Fibroblast of skin of left biceps (primary cell): ENCODE measurements around the gene CDCA7.
"Not testable (repeated sequence)": the region's sequence is repeated elsewhere in the genome, so short reads cannot be mapped to it uniquely, and the experiment has no call there.

Source experiments
- DNase-seq, 2 experiments: peaks; one replicate each; pipeline ENCODE4 v3.0.0-alpha.2; 2013; ENCODE audit warnings: low read depth in 2 of 2

Gene CDCA7

GRCh38 chr2:173402405-173402974 lies 47.8 kb downstream of the CDCA7 start:
- DNase-seq, result peak; percentile 33 to 36

DNA sequence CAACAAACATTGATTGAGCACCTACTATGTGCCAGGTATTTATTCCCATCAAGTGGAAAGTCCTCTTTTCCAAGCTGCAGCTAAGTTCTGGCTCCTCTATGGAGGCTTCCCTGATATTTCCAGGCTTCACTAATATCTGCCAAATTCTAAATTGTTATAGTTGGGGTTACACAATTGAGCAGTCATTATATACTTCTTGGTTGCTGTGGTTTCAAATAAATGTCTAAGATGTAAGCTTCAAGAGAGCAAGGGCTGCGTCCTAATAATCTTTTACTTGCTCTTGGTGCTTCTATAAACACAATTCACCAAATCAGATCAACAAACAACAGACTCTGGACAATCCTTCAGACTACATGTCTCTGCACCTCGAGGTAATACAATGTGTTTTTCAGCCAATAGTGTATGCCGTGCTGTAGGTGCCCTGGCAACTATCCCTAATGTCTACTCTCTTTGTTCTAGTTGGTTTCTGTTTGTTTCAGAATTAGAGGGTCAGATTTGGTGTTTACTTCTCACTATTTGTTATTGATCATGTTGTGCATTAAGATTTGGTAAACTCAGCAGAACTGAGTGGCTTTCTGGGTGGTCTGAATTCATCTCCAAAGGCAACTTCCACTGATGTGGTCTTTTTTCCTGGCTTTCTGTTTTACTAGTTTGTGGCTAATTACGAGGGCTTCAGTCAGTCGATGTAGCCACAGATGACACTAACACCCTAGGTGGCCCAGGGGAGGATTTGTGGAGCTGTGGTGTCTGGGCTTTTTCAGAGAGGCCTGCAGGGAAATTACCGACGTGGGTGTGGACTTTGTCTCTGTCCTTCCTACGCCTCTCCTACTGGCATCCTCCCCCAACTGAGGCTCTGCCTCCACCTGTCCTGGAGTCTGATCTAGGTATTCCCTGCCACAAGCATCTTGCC lies 50.4 kb downstream of the CDCA7 start:
- DNase-seq, result no peak

GRCh38 chr2:173407176-173407575 lies 52.5 kb downstream of the CDCA7 start:
- DNase-seq, result no peak

DNA sequence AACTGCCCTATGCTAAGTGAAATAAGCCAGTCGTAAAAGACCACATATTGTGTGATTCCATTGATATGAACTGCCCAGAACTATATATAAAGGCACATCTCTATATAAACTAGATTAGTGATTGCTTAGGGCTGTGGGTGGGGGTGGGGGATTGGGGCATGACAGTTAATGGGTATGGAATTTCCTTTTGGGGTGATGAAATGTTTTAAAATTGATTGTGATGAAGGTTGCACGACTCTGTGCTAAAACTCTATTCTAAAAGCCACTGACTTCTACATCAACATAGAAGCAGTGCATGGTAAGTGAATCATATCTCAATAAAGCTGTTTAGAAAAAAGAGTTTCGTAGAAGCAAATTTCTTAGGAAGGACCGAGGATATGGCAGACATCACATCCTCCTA lies 53.0 kb downstream of the CDCA7 start:
- DNase-seq, result no peak

- no peak for DNase-seq
Observed at GRCh38 chr2:173410579-173410978, 55.9 kb downstream of the CDCA7 start.

DNA sequence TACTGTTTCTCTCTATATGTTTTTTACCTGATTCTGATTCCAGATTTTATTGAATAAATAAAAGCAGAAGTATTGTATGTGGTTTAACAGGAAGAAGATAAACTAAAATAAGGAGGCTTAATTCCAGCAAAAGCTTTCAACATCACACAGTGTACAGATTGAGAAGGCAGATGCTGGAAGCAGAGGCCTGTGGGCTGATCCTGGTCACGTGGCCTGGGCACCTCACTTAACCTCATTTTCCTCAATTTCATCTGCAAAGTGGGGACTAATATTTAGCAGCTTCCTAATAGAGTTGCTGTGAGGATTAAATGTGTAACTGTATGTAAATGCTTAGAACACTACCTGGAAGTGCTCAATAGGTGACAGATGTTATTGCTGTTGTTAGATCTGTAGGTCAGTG lies 58.0 kb downstream of the CDCA7 start:
- no peak for DNase-seq

DNA sequence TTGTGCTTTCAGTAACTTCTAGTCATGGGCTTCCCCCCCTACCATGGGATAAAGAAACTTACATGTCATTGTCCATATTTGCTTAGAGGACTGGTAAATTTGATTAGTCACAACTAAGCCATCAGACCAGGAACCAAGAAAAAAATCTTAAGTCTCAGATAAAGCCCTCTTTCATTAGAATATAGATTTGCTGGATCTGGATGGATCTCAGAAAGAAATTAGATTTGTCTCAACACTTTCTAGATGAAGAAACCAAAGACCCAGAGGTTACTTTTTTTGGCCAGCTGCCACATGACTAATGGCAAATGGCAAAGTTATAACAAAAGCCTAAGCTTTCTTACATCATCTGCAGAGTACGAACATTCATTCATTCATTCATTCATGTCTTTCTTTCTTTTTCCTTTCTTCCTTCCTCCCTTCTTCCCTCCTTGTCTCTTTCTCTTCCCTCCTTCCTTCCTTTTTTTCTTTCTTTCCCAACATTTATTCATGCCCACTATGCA lies 60.2 kb downstream of the CDCA7 start:
- DNase-seq, result peak; percentile 37 to 51

DNA sequence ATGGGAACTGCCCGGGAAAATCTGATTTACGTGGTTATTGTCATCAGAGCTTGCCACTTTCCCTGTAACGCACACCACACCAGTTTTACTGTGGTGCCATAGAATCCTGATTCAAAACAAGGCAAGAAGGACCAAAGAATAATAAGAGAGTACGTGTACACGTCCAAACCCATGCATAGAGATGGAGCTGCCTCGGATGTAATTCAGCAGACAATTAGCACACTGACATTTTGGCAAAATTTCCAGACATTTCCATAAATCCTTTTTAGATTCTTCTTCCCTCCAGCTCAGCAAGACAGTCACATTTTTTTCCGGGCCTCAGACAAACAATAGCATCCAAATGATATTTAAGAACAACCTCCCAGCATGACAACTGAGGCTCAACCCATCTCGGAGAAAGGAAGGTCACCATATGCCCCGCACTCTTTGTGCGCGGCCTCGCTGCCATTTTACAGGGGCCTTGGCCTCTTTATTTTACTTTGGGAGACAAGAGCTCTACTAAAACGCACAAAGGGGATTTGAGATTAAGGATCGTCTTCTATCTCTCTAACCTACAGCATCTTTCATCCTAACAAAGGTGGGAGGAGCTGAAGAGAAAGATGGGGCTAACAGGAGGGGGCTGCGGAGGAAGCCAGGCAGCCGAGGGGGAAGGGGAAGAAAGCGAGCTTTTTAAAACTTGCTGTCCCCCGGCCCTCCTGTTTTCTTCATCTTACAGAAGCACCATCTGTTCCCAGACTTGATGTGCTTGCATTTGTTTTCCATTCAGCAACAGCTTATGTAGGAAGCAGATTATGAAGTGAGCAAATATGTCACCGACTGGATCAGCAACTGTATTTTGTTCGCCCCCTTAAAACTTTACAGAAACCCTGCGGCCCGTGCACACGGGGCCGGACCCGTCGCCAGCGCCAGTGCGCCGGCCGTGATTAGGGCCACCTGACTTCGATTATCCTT lies 61.0 kb downstream of the CDCA7 start:
- no peak for DNase-seq

DNA sequence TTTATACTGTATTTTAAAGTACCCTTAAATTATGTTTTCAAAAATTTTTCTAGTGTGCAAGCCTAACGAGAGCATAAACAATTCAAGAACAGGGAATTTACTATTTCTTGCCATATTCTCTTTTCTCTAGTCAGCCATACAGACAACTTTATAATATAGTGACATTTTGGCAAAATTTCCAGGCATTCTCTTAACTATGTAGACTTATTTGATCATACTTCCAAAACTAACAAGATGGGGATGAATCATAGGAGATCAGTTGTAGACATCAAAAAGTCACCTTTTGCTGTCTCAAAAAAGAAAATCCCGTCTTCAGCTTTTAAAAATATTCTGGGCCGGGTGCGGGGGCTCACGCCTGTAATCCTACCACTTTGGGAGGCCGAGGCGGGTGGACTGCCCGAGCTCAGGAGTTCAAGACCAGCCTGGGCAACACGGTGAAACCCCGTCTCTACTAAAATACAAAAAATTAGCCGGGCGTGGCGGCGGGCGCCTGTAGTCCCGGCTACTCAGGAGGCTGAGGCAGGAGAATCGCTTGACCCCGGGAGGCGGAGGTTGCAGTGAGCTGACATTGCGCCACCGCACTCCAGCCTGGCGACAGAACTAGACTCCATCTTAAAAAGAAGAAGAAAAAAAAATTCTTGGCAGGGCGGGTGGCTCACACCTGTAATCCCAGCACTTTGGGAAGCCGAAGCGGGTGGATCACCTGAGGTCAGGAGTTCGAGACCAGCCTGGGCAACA lies 61.9 kb downstream of the CDCA7 start:
- DNase-seq, result not testable (repeated sequence)

- no peak for DNase-seq
Observed at GRCh38 chr2:173417341-173417740, 62.7 kb downstream of the CDCA7 start.

- DNase-seq, result no peak
Observed at GRCh38 chr2:173417802-173418201, 63.1 kb downstream of the CDCA7 start.
